K562 (cell line): Measurements from ENCODE around the gene FZD10. TPM values are rescaled to one million over a fixed set of nuclear protein-coding genes. Genes with fewer than 3 reads are reported as not detected.

Experiments
- CCNT2 ChIP-seq: IDR thresholded peaks from 2 replicates; pipeline ENCODE4 v1.6.1; 2011; ENCODE audit warnings: borderline replicate concordance, low read depth, mild to moderate bottlenecking, moderate library complexity, mixed read lengths, low read length; ENCODE audit not compliant: insufficient read length; ENCODE audit errors: extremely low read depth
- MTA2 ChIP-seq: fragments of 450-650 bp; IDR thresholded peaks from 2 replicates; pipeline ENCODE4 v1.6.1; 2016; ENCODE audit warnings: low read depth
- TOE1 ChIP-seq, 2 experiments: fragments of 450-650 bp in 1 of 2; sonication (generic) in 1 of 2; formaldehyde crosslinking in 1 of 2; IDR thresholded peaks; 2 replicates each; pipeline versions ENCODE4 v1.7.1 to v1.8.0; 2016 to 2022; ENCODE audit warnings: borderline replicate concordance in 2 of 2, mild to moderate bottlenecking in 2 of 2, antibody characterized with exemption in 1 of 2, inconsistent platforms in 1 of 2, low read depth in 1 of 2, missing genetic modification reagents in 1 of 2, moderate library complexity in 1 of 2
- XRCC3 ChIP-seq: fragments of 450-650 bp; IDR thresholded peaks from 2 replicates; pipeline ENCODE4 v1.6.1; 2017; ENCODE audit warnings: mild to moderate bottlenecking, moderate library complexity
- polyA plus RNA-seq, 8 experiments: library from polyadenylated mRNA; depleted of rRNA in 4 of 8; stranded (reverse) in 5 of 8; unstranded in 3 of 8; fragments of >200 nt; fragmentation: Nextera tagmentation in 2 of 8; fragmentation: Illumina TruSeq in 1 of 8; extraction: Ambion mirVana in 2 of 8; extraction: Trizol in 1 of 8; gene quantifications; 2 replicates each; pipeline versions ENCODE4 v1.2.1 to v1.2.3, GENCODE V29; 2011 to 2014; ENCODE audit warnings: inconsistent platforms in 1 of 8, missing spikeins in 1 of 8
- total RNA-seq, 7 experiments: library from RNA; depleted of rRNA in 6 of 7; stranded (reverse); fragments of >200 nt in 6 of 7; fragmentation: Illumina TruSeq in 2 of 7; extraction: Trizol in 2 of 7; gene quantifications; 2 replicates each; pipeline versions ENCODE4 v1.2.1 to v1.2.3, GENCODE V29; 2011 to 2021; ENCODE audit warnings: low replicate concordance in 1 of 7
- TF ChIP-seq, protein P1 (sequence below): fragments of 450-650 bp; IDR thresholded peaks from one replicate; pipeline ENCODE4 v1.6.1; 2018; ENCODE audit warnings: mild to moderate bottlenecking, moderate library complexity; ENCODE audit not compliant: partially characterized antibody

Gene FZD10
- total and polyA plus RNA-seq, 9 of the 15 experiments (the other 6 are each of a cell fraction or from before 2014, with no cell fraction given), result not detected

DNA sequence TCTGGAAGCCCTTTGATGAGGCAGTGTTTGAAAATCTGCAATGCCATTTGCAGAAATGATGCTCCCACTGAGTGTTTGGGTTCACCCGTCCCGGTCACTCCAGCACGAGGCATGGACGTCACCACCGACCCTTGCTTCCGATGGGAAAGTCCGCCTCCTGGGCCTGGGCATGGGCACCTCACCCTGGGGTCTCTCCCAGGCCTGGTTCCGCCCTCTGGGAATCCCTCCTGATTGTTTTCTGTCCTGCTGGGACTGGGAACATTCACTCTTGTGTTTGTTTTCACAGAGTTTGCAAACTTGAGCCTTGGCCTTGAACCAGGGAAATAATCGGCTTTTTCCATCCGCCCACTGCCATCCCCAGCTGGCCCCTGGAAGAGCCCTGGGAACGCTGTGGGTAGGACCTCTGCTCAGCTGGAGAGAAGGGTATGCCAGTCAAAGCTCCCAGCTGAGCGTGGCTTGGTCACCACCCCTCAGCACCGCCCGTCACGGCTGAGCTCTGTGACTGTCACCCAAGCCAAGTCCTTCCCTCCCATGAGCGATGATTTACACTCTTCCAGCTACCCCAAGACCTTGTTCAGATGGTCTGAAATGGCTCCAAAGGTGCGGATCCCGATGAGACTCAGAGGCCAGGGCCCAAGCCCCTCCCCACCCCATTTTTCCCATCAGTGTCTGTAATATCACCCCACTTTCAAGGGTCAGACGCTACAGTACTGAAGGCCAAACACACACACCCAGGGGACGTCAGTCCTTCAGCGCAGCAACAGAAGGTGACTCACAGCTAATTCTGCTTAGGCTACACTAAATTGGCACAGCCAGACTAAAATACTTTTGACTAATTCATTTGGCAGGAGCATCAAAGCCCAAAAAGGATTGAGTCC lies 34.1 kb upstream of the FZD10 start (continued):
- TF ChIP-seq, protein P1, sequence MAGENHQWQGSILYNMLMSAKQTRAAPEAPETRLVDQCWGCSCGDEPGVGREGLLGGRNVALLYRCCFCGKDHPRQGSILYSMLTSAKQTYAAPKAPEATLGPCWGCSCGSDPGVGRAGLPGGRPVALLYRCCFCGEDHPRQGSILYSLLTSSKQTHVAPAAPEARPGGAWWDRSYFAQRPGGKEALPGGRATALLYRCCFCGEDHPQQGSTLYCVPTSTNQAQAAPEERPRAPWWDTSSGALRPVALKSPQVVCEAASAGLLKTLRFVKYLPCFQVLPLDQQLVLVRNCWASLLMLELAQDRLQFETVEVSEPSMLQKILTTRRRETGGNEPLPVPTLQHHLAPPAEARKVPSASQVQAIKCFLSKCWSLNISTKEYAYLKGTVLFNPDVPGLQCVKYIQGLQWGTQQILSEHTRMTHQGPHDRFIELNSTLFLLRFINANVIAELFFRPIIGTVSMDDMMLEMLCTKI, result no peak
- no peak for TF ChIP-seq XRCC3
- TF ChIP-seq CCNT2, result no peak
- no peak for TF ChIP-seq TOE1 (IDR thresholded peaks at IDR 0.05; ENCODE audit: borderline replicate concordance)
- no peak for TF ChIP-seq TOE1 (CRISPR knock-in tag; IDR thresholded peaks at IDR 0.05; ENCODE audit: borderline replicate concordance, low read depth)
- TF ChIP-seq MTA2, result no peak
- TF ChIP-seq, all 486 proteins: peak for 0
